ENCODE measurements around the gene RPP30.
"Not testable (repeated sequence)": the region's sequence is repeated elsewhere in the genome, so short reads cannot be mapped to it uniquely, and the experiment has no call there.

RPP30 gene

DNA sequence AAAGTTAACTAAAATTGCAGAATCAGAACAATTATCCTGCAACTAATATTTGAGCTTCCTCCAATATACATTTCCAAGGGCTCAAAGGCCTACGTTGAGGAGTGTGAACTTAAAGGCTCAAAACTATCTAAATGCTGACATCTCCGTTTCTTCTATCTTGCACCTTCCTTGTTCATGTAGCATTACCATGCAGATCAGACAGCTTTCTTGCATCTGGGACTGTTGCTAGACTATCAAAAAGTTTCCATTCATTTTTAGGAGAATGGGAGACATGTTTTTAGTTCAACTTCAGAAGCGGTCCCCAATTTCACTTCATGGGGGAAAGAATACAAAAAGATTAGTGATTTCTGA lies 46.2 kb downstream of the RPP30 start:
- DNase-seq = no peak

DNA sequence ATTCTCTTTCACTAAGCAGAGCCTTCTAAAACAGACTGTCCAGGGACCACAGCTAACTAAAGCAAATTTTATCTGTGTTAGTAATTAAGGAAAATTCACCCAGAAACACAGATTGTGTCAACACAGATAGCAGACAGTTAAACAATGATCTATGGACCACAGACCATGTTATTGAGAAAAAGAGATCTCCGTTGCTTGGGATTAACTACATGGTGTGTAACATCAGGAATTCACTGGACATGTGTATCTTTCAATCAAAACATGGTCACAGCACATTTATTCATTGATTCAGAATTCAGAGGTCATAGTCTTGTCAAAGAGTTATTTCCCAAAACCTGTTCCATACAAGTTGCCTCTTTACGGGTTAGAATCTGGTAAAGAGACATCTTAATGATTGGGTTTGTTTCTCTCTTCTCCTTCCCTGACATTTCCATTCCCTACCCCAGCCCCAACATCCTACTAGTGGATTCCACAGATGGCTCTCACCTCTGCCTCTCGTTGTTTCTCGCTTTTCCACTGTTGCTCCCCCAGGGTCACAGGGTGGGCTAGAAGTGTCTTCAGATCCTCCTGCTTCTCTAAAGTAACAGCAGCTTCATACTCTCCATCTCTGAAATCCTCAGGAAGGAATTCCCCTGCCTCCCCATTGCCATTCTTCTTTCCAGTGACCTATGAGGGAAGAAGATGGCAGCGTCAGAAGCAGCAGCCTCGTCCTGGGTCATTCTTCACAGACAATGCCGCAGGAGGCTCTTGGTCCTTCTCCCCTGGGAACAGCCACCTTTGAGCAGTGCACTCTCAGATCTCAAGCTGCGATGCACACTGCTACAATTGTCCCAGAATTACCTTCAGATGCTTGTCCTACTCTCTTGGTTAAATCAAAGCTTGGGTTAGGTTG lies 48.2 kb downstream of the RPP30 start:
- no peak for DNase-seq

DNA sequence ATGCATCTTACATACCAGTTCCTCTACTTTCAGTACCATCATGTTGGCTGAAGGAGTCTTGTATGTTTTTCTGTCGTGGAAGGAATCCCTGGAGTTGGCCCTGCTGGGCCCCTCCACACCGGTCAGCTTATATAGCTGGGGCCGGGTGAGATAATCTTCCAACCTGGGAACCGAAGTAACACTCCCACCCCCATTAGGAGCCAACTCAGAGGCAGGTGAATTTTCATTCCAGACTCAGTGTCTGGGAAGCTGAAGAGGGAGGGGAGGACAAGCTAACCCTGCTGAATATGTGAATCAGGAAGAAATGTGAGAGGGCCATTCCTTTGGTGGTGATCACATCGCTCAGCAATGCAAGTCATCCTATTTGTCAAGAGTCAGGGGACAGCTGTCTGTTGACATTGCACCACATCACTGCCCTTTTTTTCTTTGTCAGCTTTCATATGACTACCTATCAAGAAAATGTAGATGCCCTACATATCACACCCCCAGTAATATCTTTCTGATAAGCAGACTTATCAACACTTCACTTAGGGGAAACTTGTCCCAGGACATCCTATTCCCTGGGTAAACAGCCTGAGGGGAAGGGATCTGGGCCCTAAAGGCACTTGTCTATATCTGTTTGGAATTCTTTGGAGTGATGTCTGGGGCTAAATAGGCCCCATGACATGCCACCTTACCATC lies 49.4 kb downstream of the RPP30 start, which contains the start of gene ANKRD1:
TSS of gene ANKRD1 (minus strand) at position 102 of the 681 bp plus-strand sequence. CDS start at position 42, 60 bp downstream.
- no peak for DNase-seq

DNA sequence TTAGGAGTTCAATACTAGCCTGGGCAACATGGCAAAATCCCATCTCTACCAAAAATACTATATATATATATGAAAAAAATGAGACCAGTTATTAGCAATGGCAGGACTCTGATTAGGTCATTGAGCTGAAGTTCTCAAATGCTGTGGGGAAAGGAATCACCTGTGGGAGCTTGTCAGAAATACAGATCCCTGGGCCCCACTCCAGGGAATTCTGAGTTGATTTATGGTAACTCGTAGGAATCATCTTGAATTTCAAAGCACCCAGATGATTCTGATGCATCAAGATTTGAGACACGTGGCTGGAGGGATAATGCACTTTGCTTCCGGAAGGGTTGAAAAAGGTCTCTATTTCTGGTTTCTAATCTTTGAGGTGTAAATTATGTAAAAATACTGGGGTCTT lies 50.1 kb downstream of the RPP30 start:
- no peak for DNase-seq

DNA sequence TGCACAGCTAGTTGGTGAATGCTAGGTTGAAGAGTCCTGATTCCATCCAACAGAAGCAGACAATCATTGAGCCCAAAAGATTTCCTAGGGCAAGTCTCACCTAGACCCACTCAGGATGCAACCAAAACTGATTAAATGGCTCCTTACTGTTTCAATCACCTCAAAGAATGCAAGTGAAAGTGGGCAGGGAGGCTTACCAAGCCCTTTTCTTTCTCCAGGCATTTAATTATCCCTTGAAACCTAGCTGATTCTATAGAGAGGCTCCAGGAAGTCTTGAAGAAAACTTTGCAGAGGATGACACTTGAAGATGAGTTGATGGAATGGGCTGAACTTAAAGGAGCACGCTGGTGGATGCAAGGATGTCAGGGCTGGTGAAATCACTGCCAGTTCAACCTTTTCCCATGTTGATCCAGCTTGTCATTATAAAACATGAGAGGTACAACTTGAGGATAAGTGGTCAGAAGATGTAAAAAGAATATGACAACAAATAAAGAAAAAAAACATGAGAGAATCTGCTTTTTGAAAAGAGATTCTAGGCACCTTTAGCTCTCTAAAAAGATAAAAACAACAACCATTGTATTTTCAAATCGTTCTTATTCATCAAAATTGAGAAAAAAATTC lies 51.4 kb downstream of the RPP30 start:
- no peak for DNase-seq

DNA sequence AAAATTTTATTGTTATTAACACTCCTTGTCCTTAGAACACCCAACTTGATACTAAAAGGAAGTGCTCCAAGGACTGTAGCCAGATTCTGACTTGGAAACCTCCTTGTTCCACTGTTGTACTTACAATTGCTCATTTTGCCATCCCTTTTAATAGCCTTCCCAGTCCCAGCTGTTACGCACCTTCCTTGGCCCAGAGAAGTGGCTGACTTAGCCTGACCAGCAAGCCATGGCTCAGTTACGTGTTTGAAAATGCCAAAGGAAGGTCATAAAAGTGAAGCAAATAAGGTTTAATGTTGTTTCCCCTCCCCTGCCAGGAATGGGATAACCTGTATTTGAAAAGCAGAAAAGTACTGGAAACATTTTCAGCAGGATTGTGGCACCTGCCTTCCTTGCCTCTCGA lies 52.8 kb downstream of the RPP30 start:
- DNase-seq = no peak

DNA sequence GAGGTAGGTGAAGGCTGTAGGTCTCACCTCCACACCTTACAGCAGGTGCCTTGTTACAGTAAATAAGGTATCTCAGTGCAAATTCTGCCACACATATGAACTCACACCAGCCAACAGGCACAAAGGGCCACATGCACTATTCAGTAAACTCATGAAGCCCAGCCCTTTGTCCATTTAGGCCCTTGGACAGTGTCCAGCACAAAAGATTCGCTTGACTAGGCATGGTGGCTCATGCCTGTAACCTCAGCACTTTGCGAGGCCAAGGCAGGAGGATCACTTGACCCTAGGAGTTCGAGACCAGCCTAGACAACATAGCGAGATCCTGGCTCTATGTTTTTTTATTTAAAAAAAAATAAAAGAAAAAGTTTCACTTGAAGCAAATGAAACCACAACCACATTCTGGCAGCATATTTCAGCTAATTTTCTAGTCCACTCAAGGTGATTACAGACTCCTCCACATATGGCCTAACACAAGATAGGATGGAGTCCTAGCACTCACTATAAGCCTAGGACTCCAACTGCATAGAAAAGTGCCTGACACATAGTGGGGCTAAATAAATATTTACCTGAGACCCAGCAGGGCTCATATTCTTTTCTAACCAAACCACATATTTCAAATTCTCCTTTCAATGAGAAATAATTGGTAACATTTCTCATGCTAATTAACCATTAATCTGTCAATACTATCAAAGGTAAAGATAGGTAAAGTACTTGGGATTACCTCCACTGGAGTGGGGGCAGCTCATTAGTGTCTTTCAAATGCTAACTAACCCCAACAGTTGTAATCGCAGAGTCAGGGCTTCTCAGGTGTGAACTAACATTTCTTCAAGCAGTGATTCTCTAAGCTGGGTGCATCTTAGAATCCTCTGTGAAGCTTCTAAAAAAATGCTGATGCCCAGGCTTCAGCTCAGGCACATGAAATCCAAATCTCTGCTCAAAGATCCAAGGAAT lies 53.6 kb downstream of the RPP30 start:
- no peak for DNase-seq

DNA sequence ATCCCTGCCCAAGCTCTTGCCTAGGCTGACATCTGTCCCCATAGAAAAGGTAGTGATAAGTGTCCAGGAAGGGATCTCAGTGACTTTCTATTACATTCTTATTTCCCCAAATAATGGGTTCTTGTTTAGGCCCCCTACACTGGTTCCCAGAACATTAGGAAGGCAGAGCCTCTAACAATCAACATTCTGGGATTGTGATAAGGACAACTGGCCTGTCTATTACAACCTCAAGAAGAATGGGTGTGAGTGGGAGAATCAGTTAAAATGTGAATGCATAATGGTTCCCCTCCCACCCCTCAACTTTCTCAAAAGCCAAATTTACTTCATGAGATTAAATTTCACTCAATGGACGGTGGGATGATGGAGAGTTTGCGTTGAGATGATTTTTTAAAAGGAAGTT lies 55.5 kb downstream of the RPP30 start:
- DNase-seq = no peak

DNA sequence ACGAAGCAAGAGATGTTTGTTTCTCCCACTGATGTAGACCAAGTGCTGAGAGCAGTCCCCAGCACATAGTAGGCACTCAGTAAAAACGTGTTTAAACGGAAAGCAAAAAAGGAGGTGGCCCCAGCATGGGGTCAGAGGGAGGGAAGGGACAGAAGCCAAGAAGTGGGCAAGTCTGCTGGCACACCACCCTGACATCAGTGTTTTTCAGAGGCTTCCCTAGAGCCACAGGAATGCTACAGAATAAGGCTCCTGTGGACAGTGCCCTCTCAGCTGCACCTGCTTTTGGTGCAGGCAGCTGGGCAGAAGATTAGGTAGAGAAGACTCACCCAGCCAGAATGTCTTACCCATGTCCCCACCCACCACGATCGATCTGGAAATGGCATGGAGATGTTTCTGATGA lies 57.4 kb downstream of the RPP30 start:
- DNase-seq = no peak

DNA sequence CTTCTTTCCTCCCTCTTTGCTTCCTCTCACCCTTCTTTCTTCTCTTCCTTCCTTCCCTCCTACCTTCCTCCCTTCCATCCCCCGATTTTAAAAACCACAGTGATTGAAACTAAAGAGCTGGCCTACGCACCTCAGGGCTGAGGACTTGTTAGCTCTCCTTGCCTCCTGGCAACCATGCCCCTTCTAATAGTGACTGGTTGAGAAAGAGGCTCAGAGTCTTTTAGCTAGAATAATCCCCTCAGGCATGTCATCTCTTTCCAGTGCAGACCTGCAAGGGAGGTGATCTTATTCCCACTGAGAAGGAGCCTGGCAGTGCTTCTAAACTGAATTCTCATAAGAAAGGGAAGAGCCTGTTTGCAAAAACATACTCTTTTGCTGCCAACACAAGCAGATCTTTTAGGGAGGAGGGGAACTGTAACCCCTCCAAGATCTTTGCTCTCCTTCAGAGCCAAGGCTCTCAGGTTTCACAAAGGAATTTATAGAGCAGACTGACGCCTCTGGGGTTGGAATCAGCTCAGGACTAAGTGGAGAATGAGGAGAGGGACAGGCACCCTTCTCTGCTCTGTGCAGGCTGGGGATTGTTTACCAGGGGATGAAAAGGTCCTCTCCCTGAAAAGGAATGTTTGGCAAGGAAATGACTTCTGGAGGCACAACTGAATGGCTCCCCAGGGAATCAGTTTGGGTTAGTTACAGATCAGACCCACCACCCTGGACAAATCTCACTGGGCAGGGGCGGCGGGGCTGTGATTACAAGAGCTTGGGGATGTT lies 58.5 kb downstream of the RPP30 start:
- no peak for DNase-seq

DNA sequence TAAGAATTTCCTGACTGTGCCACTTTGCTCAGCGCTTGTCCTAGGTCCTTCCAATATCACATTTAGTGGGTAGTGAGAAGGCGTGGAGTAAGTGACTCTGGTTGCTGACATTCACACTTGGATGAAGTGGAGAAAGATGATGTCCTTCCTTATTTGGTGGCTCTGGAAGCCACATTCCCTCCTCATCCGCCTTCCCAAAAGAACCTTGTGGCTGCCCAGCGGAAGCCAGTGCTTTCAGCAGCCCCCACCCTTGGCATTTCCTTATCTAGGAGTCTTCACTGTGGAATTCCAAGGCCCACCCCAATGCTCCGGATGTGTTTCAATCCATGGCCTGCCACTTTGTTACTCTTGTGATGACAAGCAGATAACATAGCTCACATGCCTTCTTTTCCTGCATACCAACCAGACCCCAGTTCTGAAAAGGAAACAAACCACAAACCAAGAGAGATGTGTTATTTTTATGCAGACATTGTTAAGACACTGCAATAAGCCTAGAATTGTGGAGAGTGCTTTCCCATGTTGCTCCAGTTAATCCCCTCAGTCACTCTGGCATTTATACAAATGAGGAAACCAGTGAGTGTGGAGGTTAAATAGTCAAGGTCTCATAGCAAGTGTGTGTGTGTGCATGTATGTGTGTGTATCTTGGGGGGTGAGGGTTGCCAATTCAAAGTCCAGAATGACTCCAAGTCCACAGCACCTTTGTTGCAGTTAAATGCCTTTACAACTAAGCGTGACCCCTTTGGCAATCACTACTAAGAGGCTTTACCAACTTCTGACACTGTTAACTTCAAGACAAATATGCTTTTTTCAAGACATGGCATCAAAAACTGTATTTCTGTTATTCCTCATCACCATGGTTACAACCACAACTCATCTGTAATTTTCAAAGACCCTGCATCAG lies 59.4 kb downstream of the RPP30 start:
- DNase-seq = no peak

DNA sequence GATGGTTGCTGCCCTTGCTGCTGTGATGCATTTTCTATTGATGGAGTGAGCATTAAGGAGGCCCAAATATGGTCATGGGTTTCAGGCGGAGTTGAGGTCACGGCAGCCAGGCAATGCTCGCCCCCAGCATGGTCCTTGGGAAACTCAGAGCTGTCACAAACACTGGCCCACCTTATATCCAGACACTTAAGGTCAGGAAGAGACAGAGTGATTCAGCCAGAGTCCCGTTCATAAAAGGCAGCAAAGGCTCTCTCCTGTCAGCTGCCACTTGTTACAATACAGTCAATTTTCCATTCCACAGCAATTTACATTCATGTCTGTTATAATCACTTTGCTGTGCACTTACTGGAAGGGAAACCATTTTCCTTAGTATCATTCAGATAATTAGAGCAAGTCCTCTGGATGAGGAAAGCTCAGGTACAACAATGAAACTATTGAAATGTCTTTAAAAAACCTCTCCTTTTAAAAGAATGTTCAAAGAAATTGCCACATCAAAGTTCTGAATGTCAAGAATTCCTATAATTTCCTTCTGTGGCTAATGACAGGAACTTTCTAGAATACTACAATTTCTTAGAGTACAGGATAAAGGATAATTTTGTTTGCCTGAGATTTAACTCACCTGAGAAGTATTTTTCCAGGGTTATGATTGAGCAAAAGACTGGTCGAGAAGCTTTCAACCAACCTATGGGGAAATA lies 64.0 kb downstream of the RPP30 start:
- no peak for DNase-seq

DNA sequence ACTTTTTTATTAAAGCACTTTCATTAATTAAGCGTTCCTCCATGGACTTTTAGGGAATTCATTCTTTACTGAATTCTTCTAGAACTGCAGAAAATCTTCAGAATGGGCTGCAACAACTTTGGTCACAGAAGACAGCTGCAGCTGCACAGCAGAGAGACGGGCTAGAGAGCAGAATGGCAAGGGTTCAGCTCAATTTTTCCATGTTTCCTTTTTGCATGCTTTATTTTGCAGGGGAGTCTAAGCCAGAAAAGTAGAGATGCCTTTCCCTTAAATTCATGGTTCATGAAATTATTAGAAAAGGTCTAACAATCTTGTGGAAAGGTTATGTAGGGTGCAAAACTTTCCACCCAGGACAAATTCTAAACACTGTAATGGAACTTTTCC lies 64.5 kb downstream of the RPP30 start:
- no peak for DNase-seq

DNA sequence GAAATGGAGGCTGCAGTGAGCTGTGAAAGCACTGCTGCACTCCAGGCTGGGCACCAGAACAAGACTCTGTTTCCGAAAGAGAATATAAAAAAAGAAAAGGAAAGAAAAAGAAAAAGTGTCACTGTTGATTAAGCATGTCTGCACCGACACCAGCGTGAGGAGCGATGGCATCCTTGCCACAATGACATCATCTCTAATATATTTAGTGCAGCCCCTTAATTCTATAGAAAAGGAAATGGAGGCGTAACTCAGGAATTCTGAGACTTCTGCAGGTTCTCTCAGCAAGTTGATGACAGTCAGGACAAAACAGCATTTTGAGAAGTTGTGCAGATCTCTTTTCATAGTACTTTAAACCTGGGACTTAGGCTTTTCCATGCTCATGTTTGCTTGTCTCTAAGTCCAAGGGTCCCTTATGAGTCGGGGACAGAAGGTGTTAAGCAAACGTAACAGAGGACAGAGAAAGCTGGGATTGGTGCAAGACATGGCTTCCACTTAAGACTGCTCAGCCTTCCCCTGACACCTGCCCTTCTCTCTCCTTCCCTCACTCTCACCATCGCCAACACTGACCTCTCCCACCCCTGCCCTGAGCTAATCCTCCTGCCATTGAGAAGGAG lies 66.0 kb downstream of the RPP30 start:
- no peak for DNase-seq

DNA sequence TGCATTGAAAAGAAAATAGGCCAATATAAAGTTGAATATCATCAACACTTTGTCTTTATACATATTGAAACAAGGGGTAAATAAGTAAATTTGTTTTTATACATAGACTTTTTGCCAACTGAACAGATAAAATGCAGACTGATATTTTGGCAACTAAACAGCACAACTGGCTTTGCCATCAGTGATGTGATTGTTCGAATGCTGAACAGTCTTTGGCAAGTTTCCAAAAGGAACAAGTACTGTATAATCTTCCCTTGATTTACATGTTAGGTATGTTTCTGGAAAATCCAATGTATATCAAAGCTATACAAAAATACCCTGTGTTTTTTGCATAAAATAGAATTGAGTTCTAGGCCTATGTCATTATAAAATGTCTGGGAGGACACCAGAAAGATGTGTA lies 67.3 kb downstream of the RPP30 start:
- DNase-seq = no peak

DNA sequence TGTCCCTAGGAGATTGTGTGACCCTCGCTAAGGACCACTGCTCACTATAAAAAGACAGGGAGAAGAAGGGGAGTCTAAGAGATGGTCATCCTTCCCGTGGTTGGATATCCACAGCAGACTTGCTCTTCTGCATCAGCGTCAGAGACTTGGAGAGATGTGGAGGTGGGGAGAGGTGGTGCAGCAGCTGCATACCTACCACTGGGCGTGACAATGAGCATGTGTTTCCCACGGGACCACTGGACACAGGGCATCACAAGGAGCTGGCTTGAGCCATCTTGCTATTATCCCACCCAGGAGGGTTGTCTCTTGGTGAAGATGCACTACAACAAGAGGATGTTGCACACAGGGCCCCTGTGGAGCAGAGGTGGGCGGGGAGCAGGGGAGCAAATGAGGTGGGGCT lies 67.9 kb downstream of the RPP30 start:
- DNase-seq = no peak

DNA sequence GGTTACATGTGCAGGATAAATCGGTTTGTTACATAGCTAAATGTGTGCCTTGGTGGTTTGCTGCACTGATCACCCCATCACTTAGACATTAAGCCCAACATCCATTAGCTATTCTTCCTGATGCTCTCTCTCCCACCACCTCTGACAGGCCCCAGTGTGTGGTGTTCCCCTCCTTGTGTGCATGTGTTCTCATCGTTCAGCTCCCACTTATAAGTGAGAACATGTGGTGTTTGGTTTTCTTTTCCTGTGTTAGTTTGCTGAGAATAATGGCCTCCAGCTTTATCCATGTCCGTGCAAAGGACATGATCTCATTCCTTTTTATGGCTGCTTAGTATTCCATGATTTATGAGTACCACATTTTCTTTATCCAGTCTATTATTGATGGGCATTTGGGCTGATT lies 71.2 kb downstream of the RPP30 start:
- not testable (repeated sequence) for DNase-seq

DNA sequence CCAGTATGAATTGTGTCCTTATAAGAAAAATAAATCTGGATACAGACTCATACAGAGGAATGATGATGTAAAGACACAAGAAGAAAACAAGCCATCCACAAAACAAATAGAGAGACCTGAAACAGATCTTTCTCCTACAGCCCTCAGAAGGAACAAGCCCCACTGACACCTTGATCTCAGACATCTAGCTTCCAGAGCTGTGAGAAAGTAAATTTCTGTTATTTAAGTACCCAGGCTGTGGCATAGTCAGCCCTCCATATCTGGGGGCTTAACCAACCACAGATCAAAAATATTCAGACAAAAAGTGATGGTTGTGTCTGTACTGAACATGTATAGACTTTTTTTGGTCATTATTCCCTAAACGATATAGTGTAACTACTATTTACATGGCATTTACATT lies 73.0 kb downstream of the RPP30 start:
- no peak for DNase-seq

DNA sequence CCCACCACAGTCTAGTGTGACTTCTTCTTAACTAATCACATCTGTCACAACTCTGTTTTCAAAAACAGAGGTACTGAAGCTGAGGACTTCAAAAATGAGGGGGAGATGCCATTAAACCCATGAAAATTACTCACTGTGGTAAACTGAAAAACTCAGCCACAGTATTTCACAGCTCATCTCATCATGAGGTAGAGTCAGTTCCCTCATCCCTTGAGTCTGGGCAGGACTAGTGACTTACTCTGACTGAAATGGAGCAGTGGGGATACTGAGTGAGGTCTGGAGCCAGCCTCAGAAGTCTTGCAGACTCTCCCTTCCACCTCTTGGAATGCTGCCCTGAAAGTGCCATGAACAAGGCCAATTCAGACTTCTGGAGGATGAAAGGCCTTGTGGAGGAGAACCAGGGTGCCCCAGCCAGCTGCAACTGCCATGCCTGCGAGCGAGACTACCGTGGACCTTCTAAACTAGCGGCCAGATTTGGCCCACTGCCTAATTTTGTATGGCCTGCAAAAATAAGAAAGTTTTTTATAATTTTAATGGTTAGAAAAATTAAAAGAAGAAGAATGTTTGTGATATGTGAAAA lies 73.8 kb downstream of the RPP30 start:
- DNase-seq = no peak

All from activated CD4-positive, CD25-positive, alpha-beta regulatory T cell (primary cell).